22Rv1 (cell line): ENCODE measurements around the gene CNGB1.

Experiments
- ZFX ChIP-seq: fragments of 450-650 bp; IDR thresholded peaks from 2 replicates; pipeline ENCODE4 v1.6.1; 2017; ENCODE audit warnings: antibody characterized with exemption, borderline replicate concordance
- TF ChIP-seq, protein P1 (sequence below): fragments of 450-650 bp; IDR thresholded peaks from 2 replicates; pipeline ENCODE4 v1.5.1; 2017; ENCODE audit warnings: mild to moderate bottlenecking

DNA sequence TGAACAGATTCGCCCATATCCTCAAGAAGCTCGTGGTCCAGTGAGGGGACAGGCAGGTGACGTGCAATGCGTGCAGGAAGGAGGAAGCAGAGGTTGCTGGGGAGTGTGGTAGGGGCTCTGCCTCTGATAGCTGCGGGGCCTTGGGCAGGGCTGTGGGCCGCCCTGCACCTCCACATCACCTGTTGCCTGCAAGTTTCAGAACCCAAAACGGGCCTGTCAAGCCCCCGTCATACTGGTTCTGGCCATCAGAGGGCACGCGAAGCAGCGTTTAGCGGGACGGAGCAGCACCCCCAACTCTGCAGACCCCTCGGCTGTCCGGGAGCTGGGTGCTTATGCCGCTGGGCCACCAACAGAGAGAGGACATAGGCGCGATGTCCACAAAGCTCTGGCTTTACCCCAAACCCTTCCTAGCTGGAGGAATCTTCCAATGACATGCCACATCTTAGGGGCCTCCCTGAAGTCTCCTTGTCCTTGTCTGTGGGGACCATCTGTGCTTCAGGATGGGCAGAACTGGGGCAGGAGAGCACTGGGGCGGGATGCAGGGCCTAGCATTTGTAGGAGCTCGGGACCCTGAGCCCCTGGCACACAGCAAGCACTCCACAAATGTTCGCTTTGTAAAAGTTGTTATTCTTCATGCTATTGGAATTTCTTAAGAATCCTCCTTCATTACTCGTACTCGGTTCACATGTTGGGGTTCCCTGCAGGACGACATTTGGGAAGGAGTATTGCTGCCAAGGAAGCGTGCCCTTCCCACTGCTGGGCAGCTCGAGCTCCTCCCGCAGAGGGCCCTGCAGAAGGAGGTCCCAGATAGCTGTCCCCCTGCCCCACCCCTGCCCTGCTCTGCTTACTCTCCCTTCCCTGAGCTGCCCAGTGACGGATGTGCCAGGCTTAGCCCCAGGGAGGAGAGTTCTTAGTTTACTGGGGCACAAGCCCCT is 64.3 kb downstream of the CNGB1 start:
- TF ChIP-seq, protein P1, sequence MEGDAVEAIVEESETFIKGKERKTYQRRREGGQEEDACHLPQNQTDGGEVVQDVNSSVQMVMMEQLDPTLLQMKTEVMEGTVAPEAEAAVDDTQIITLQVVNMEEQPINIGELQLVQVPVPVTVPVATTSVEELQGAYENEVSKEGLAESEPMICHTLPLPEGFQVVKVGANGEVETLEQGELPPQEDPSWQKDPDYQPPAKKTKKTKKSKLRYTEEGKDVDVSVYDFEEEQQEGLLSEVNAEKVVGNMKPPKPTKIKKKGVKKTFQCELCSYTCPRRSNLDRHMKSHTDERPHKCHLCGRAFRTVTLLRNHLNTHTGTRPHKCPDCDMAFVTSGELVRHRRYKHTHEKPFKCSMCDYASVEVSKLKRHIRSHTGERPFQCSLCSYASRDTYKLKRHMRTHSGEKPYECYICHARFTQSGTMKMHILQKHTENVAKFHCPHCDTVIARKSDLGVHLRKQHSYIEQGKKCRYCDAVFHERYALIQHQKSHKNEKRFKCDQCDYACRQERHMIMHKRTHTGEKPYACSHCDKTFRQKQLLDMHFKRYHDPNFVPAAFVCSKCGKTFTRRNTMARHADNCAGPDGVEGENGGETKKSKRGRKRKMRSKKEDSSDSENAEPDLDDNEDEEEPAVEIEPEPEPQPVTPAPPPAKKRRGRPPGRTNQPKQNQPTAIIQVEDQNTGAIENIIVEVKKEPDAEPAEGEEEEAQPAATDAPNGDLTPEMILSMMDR = peak; percentile 54
- no peak for TF ChIP-seq ZFX
